ENCODE measurements around the gene PIR.

PIR gene

GRCh38 chrX:15514279-15514678 is 21.1 kb upstream of the PIR start:
- H3K4me2 ChIP-seq (ENCODE audit: low read length), result no peak overlapping the region
- no peak overlapping the region for H3K9ac ChIP-seq (ENCODE audit: low read length)
- H3K4me3 ChIP-seq (ENCODE audit: low read length), result no peak overlapping the region
- no peaks in the 10 kb centered on the region for H3K4me1 ChIP-seq (ENCODE audit: low read length)
- no peaks in the 10 kb centered on the region for H3K36me3 ChIP-seq (replicated peaks; ENCODE audit: low read depth, low read length)
- no peak overlapping the region for H2AFZ ChIP-seq (ENCODE audit: low read depth, low read length)
- no peak overlapping the region for H3K27ac ChIP-seq (ENCODE audit: low read length)
- no peaks in the 10 kb centered on the region for H3K27me3 ChIP-seq (ENCODE audit: low read depth, low read length)
- H3K79me2 ChIP-seq (ENCODE audit: low read length), result no peaks in the 10 kb centered on the region
- no peaks in the 10 kb centered on the region for H4K20me1 ChIP-seq (ENCODE audit: insufficient read depth, low read length)
- no peaks in the 10 kb centered on the region for H3K9me3 ChIP-seq (ENCODE audit: insufficient read depth, low read length)
- no peak for TF ChIP-seq CTCF (IDR thresholded peaks at IDR 0.05; ENCODE audit: low read depth, low read length)
- no peak for TF ChIP-seq EZH2phosphoT487 (IDR thresholded peaks at IDR 0.05; ENCODE audit: low read depth)

GRCh38 chrX:15512401-15512965 is 19.4 kb upstream of the PIR start:
- no peak overlapping the region for H2AFZ ChIP-seq (ENCODE audit: low read depth, low read length)
- H3K4me1 ChIP-seq (ENCODE audit: low read length), result no peaks in the 10 kb centered on the region
- H3K9ac ChIP-seq (ENCODE audit: low read length), result no peak overlapping the region
- no peaks in the 10 kb centered on the region for H3K27me3 ChIP-seq (ENCODE audit: low read depth, low read length)
- H3K4me3 ChIP-seq (ENCODE audit: low read length), result no peak overlapping the region
- H3K27ac ChIP-seq (ENCODE audit: low read length), result no peak overlapping the region
- H4K20me1 ChIP-seq (ENCODE audit: insufficient read depth, low read length), result no peaks in the 10 kb centered on the region
- no peaks in the 10 kb centered on the region for H3K36me3 ChIP-seq (replicated peaks; ENCODE audit: low read depth, low read length)
- no peak overlapping the region for H3K4me2 ChIP-seq (ENCODE audit: low read length)
- TF ChIP-seq EZH2phosphoT487 (IDR thresholded peaks at IDR 0.05; ENCODE audit: low read depth) (no peak), CTCF (IDR thresholded peaks at IDR 0.05; ENCODE audit: low read depth, low read length) (no peak)
- no peaks in the 10 kb centered on the region for H3K9me3 ChIP-seq (ENCODE audit: insufficient read depth, low read length)
- H3K79me2 ChIP-seq (ENCODE audit: low read length), result no peaks in the 10 kb centered on the region

GRCh38 chrX:15511563-15511962 is 18.4 kb upstream of the PIR start:
- H3K27ac ChIP-seq (ENCODE audit: low read length), result no peak overlapping the region
- no peaks in the 10 kb centered on the region for H3K36me3 ChIP-seq (replicated peaks; ENCODE audit: low read depth, low read length)
- H3K27me3 ChIP-seq (ENCODE audit: low read depth, low read length), result no peaks in the 10 kb centered on the region
- H3K4me1 ChIP-seq (ENCODE audit: low read length), result no peaks in the 10 kb centered on the region
- H3K9me3 ChIP-seq (ENCODE audit: insufficient read depth, low read length), result no peaks in the 10 kb centered on the region
- no peak overlapping the region for H3K9ac ChIP-seq (ENCODE audit: low read length)
- H2AFZ ChIP-seq (ENCODE audit: low read depth, low read length), result no peak overlapping the region
- H3K79me2 ChIP-seq (ENCODE audit: low read length), result no peaks in the 10 kb centered on the region
- no peak overlapping the region for H3K4me3 ChIP-seq (ENCODE audit: low read length)
- H4K20me1 ChIP-seq (ENCODE audit: insufficient read depth, low read length), result no peaks in the 10 kb centered on the region
- TF ChIP-seq EZH2phosphoT487 (IDR thresholded peaks at IDR 0.05; ENCODE audit: low read depth), result no peak
- TF ChIP-seq CTCF (IDR thresholded peaks at IDR 0.05; ENCODE audit: low read depth, low read length), result no peak
- no peak overlapping the region for H3K4me2 ChIP-seq (ENCODE audit: low read length)

GRCh38 chrX:15509845-15510244 is 16.7 kb upstream of the PIR start:
- Histone ChIP-seq H3K9ac (ENCODE audit: low read length) (no peak overlapping the region), H3K4me3 (ENCODE audit: low read length) (no peak overlapping the region), H3K9me3 (ENCODE audit: insufficient read depth, low read length) (no peaks in the 10 kb centered on the region), H3K36me3 (replicated peaks; ENCODE audit: low read depth, low read length) (no peaks in the 10 kb centered on the region), H3K4me1 (ENCODE audit: low read length) (no peaks in the 10 kb centered on the region), H3K27me3 (ENCODE audit: low read depth, low read length) (no peaks in the 10 kb centered on the region), H2AFZ (ENCODE audit: low read depth, low read length) (no peak overlapping the region), H3K79me2 (ENCODE audit: low read length) (no peaks in the 10 kb centered on the region), H4K20me1 (ENCODE audit: insufficient read depth, low read length) (no peaks in the 10 kb centered on the region), H3K27ac (ENCODE audit: low read length) (no peak overlapping the region), H3K4me2 (ENCODE audit: low read length) (no peak overlapping the region)
- no peak for TF ChIP-seq CTCF (IDR thresholded peaks at IDR 0.05; ENCODE audit: low read depth, low read length)
- TF ChIP-seq EZH2phosphoT487 (IDR thresholded peaks at IDR 0.05; ENCODE audit: low read depth), result no peak
